Measurements from ENCODE around the gene INIP. TPM values are rescaled to one million over a fixed set of nuclear protein-coding genes. Genes with fewer than 3 reads are reported as not detected.

The INIP gene
- total and polyA plus RNA-seq, 7 donors, result 10.0 to 28.4 (median 13.3) TPM

DNA sequence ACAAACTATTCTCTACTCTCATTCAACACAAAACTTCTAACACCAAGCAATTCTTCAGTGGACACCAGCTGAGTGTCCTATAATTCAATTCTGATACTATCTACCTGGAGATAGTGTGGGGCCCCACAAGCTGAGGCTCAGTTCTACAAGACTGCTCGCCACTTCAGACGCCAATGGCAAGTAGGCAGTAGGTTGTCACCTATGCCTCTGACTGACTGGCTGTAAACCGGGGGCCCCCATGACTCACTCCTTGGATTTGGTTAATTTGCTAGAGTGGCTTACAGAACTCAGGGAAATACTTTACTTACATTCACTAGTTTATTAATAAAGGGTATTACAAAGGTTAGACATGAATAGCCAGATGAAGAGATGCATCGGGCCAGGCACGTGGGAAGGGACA lies 21.5 kb downstream of the INIP start:
- no peaks in the 10 kb centered on the region for H3K9me3 ChIP-seq
- no peak overlapping the region for H3K4me3 ChIP-seq
- H3K27ac ChIP-seq, result no peak overlapping the region
- H3K4me1 ChIP-seq, result no peaks in the 10 kb centered on the region
- TF ChIP-seq POLR2AphosphoS5 (IDR thresholded peaks at IDR 0.05), result no peak
- no peak for TF ChIP-seq EP300 (IDR thresholded peaks at IDR 0.05)
- TF ChIP-seq, protein P1, sequence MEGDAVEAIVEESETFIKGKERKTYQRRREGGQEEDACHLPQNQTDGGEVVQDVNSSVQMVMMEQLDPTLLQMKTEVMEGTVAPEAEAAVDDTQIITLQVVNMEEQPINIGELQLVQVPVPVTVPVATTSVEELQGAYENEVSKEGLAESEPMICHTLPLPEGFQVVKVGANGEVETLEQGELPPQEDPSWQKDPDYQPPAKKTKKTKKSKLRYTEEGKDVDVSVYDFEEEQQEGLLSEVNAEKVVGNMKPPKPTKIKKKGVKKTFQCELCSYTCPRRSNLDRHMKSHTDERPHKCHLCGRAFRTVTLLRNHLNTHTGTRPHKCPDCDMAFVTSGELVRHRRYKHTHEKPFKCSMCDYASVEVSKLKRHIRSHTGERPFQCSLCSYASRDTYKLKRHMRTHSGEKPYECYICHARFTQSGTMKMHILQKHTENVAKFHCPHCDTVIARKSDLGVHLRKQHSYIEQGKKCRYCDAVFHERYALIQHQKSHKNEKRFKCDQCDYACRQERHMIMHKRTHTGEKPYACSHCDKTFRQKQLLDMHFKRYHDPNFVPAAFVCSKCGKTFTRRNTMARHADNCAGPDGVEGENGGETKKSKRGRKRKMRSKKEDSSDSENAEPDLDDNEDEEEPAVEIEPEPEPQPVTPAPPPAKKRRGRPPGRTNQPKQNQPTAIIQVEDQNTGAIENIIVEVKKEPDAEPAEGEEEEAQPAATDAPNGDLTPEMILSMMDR (IDR thresholded peaks at IDR 0.05), result no peak
- no peak for TF ChIP-seq POLR2A (IDR thresholded peaks at IDR 0.05)
- intact Hi-C loops (cut with DNase I), result no loop called here
- no peak for DNase-seq
- WGBS, 2 donors, result 96 to 97% methylated on average over 5 of the region's 5 CpGs
- peaks cover 0 to 45% (median 10%) of the 10 kb centered on the region in 4 donors for H3K36me3 ChIP-seq
- H3K27me3 ChIP-seq, result no peaks in the 10 kb centered on the region

DNA sequence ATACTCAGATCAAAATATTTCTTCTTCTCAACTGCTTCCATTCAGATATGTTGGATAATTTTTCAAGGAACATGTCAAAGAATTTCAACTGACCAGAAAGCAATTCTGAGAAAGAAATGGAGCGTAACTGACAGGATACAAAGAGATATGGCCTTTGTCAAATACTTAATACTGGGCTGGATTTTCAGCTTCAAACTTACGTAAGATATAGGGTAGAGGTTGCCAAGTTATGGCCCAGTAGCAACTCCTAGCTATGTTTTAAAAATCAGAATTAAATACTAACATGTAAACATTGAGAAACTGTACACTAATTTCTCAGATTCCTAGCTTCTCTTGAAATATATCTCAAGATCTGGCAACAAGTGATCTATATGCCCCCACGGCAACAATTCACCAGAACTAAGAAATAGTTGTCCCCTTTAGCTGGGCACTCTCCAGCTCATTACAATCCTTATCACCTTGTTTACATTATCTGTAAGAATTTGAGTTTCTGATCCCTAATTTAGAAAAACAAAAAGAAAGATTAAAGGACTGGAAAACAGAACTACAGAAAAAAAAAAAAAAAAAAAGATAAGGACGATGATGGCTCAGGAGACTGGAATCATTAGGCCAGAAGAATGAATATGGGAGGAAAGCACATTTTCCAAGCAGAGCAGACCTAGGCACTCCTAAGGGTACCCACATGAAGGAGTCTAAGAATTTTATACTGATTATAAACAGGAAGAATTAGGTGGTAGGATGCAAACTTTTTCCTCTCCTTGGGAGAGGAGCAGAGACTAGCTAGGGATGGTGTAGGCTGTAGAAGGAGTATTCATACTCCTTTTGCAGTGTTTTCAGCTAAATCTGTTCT lies 23.0 kb downstream of the INIP start:
- no peak for DNase-seq
- Histone ChIP-seq H3K36me3 (peaks cover 0 to 54% (median 12%) of the 10 kb centered on the region in 4 donors), H3K27ac (no peak overlapping the region), H3K4me3 (no peak overlapping the region), H3K27me3 (no peaks in the 10 kb centered on the region), H3K9me3 (no peaks in the 10 kb centered on the region), H3K4me1 (no peaks in the 10 kb centered on the region)
- TF ChIP-seq EP300 (IDR thresholded peaks at IDR 0.05) (no peak), POLR2AphosphoS5 (IDR thresholded peaks at IDR 0.05) (no peak), POLR2A (IDR thresholded peaks at IDR 0.05) (no peak)
- TF ChIP-seq, protein P1 (IDR thresholded peaks at IDR 0.05), result no peak
- intact Hi-C loops (cut with DNase I), result no loop called here
- 90 to 93% methylated on average over 4 of the region's 4 CpGs for WGBS, 2 donors

DNA sequence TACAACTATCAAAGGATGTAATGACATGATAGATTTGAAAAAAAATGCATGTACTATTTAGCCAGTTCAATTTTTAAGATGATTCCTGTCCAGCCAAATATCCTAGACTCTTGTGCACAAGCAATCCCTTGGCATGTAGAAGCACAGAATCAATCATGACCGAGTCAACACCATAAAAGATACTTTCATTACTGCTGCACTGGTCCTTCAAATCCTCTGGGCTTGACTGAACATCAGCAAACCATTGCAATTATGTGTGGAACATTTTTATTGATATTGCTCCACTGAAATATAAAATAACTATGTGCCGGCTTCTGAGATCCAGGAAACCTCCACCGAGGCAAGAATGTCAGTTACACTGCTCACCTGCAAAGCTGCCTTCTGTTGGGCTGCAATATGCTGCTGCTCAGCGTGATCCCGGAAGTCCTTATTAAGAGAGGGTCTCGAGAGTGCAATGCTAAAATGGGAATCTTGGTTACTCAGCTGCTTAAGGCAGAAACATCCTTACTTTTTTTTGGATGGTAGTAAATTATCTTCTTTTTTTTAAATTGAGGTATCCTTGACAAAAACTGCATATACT lies 28.7 kb downstream of the INIP start:
- Histone ChIP-seq H3K27me3 (no peaks in the 10 kb centered on the region), H3K36me3 (peaks cover 0 to 89% (median 15%) of the 10 kb centered on the region in 4 donors), H3K4me3 (no peak overlapping the region), H3K9me3 (no peaks in the 10 kb centered on the region), H3K4me1 (no peaks in the 10 kb centered on the region), H3K27ac (no peak overlapping the region)
- 61 to 88% methylated on average over 6 of the region's 6 CpGs for WGBS, 2 donors
- intact Hi-C loops (cut with DNase I), result no loop called here
- DNase-seq, result no peak
- TF ChIP-seq POLR2AphosphoS5 (IDR thresholded peaks at IDR 0.05), result no peak
- no peak for TF ChIP-seq EP300 (IDR thresholded peaks at IDR 0.05)
- no peak for TF ChIP-seq POLR2A (IDR thresholded peaks at IDR 0.05)
- TF ChIP-seq, protein P1 (IDR thresholded peaks at IDR 0.05), result no peak

DNA sequence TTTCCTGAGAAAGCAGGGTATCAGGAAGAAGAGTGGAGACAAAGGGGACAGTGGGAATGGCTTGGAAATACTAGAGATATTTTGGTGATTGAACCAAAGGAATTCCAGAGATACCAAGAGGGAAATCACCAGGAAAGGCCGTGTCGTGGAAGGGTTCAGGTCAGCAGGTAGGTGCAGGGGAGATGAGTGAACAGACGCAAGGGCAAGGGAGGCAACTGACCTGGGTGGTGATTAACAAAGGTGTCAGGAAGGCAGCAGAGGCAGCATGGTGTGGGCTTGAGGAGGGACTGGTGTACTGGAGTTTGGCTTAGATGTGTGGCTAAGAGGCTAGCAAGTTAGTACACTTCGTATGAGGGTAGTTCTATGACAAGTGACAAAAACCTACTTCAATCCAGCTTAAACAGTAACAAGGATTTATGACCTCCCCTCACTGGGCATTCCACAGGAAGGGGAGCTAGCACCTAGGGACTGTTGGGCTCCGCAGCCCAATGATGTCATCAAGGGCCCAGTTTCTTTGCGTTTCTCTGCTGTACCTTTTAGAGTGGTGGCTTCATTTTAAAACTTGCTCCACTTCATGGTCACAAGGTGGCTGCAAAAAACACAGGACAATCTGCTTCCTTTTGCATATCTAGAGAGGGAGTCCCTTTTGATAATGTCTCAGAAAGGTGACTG lies 37.0 kb downstream of the INIP start:
- intact Hi-C loops (cut with DNase I), result no loop called here
- 86 to 88% methylated on average over 6 of the region's 6 CpGs for WGBS, 2 donors
- DNase-seq, result no peak

More for the DNA sequence above, 37.0 kb downstream of the INIP start:
- Histone ChIP-seq H3K27me3 (no peaks in the 10 kb centered on the region), H3K4me3 (no peak overlapping the region), H3K9me3 (peaks cover 0 to 17% (median 4%) of the 10 kb centered on the region in 4 donors), H3K4me1 (no peaks in the 10 kb centered on the region), H3K27ac (no peak overlapping the region), H3K36me3 (peaks cover 0 to 11% (median 2%) of the 10 kb centered on the region in 4 donors)
- TF ChIP-seq POLR2AphosphoS5 (IDR thresholded peaks at IDR 0.05), result no peak
- TF ChIP-seq, protein P1 (IDR thresholded peaks at IDR 0.05), result no peak
- no peak for TF ChIP-seq POLR2A (IDR thresholded peaks at IDR 0.05)
- TF ChIP-seq EP300 (IDR thresholded peaks at IDR 0.05), result no peak
